Measurements from ENCODE around the gene CTBP1.
"Not testable (repeated sequence)": the region's sequence is repeated elsewhere in the genome, so short reads cannot be mapped to it uniquely, and the experiment has no call there.

Gene CTBP1

DNA sequence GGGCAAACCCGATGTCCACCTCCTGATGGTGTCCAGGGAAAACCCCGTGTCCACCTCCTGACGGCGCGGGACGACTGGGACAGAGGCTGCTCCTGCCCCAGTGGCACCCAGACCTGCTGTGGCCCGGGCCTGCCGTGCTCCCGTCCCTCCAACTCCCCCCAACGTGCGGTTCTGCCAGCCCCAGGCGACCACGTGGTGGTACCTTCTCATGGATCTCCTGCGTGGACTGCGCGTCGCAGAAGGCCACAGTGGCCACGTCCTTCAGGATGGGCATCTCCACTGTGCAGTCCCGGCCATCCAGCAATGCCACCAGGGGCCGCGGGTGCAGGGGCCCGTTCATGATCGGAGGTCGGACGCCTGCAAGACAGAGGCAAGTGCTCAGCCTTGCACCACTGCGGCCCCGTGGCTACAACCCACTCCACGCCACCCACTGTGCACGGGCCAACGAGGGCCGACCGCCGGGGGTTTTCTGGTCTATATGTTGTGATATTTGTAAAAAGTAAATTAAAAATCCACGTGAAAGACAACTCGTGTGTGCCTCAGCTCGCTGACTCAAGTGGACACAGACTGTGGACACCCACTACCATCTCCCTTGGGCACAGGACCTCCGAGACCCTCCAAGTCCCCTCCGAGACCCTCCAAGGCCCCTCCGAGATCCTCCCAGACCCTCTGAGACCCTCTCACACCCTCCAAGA lies 10.8 kb downstream of the CTBP1 start:
- no peak for DNase-seq (ENCODE audit: low read depth)

DNA sequence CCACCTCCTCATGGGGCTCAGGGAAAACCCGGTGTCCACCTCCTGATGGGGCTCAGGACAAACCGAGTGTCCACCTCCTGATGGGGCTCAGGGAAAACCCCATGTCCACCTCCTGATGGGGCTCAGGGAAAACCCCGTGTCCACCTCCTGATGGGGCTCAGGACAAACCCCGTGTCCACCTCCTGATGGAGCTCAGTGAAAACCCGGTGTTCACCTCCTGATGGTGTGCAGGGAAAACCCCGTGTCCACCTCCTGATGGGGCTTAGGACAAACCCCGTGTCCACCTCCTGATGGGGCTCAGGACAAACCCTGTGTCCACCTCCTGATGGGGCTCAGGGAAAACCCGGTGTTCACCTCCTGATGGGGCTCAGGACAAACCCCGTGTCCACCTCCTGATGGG lies 11.7 kb downstream of the CTBP1 start:
- not testable (repeated sequence) for DNase-seq (ENCODE audit: low read depth)

GRCh38 chr4:1236836-1237235 lies 12.1 kb downstream of the CTBP1 start:
- not testable (repeated sequence) for DNase-seq (ENCODE audit: low read depth)

- DNase-seq (ENCODE audit: low read depth) = no peak
Measured at GRCh38 chr4:1236103-1236641, 12.8 kb downstream of the CTBP1 start.

GRCh38 chr4:1235381-1236102 lies 13.4 kb downstream of the CTBP1 start:
- DNase-seq (ENCODE audit: low read depth) = no peak

GRCh38 chr4:1234811-1235292 lies 14.1 kb downstream of the CTBP1 start:
- DNase-seq (ENCODE audit: low read depth) = no peak

- DNase-seq (ENCODE audit: low read depth) = no peak
Measured at GRCh38 chr4:1234309-1234695, 14.6 kb downstream of the CTBP1 start.

GRCh38 chr4:1233641-1234308 lies 15.2 kb downstream of the CTBP1 start:
- DNase-seq (ENCODE audit: low read depth) = no peak

- no peak for DNase-seq (ENCODE audit: low read depth)
Measured at GRCh38 chr4:1232661-1233621, 16.0 kb downstream of the CTBP1 start.

GRCh38 chr4:1231637-1232360 lies 17.1 kb downstream of the CTBP1 start:
- DNase-seq (ENCODE audit: low read depth) = no peak

DNA sequence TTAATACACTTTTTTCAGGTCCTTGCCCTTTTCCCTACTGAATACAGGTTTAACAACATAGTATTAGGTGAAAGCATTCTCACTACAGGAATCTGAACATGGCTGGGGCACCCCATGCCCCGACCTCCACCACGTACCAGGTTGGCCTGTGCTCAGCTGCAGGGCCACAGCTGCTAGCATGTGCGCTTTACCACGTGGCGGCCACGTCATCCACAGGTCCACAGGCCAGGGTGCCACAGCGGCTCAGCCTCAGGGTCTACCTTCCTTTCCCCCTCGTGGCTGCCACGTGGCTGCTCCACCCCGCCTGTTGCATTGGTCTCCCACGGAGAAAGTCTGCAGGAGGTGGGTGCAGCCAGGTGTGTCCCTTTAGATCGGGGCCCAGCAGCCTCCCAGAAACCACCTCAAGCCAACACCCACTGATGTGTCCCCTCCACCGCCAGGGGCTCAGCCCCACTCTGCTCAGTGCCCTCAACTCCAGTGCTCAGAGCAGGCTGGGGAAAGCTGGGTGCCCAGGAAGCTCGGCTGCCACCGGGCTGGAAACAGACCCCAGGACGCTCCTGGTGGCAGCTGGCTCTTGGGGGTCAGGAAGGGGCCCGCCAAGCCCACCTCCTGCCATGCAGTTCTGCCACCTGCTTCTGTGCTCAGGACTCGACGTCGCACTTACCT lies 17.8 kb downstream of the CTBP1 start:
- no peak for DNase-seq (ENCODE audit: low read depth)

GRCh38 chr4:1230316-1230715 lies 18.6 kb downstream of the CTBP1 start:
- no peak for DNase-seq (ENCODE audit: low read depth)

- no peak for DNase-seq (ENCODE audit: low read depth)
Measured at GRCh38 chr4:1229117-1229849, 19.6 kb downstream of the CTBP1 start.

- no peak for DNase-seq (ENCODE audit: low read depth)
Measured at GRCh38 chr4:1227816-1228215, 21.1 kb downstream of the CTBP1 start.

DNA sequence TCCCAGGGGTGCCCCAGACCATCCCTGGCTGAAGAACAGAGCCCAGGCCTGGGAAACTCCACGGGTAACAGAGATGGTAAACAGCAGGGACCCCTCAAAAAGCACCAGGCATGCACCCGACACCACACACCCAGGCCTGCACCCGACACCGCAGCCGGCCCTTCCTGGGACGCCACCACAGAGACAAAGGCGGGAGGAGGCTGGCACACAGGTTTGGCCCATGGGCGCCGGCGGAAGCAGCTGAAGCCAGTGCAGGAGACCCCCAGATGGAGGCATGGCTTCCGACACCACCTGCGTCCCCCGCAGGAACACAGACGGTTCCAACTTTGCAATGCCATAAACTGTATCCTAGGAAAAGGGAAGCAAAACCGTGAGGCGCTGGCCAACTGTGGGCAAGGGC lies 22.3 kb downstream of the CTBP1 start:
- DNase-seq (ENCODE audit: low read depth) = no peak

- DNase-seq (ENCODE audit: low read depth) = no peak
Measured at GRCh38 chr4:1226144-1226481, 22.8 kb downstream of the CTBP1 start.

DNA sequence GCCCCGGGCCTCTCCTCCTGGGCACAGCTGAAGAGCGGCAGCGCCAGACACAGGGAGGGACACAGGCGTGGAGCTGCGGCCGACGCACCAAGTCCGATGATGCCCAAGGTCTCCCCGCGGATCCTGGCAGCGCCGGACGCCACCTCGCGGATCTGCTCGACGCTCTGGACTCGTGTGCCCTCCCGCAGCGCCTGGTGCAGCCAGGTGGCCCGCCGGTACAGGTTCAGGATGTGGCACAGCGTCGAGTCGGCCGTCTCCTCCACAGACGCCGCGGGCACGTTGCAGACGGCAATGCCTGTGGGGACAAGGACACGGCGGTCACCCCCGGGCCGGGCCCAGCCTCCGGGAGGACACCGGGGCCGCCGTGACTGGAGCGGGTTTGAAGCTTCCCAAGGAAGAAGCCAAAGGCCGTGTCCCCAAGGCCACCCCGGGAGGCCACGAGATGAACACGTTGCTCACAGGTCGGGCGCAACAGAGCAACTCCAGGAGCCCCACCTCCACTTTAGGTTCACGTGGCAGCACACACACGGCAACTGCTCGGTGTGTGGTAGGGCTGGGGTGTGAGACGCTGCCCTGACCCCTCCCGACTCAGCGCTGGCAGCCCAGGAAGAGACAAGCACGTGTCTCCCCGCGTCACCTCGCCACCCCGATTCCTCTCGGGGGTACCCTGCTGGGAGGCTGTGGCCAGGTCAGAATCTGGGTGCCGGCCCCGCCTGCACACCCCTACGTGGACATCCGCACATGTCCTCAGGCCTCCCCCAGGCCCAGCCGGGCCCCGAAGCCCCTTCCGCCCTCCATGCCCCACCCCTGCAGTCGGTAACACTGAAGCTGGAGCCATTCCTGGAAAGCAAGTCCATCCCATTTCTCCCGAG lies 23.4 kb downstream of the CTBP1 start:
- DNase-seq (ENCODE audit: low read depth) = no peak
